ENCODE results near the gene MAP4K1.

MAP4K1 gene

GRCh38 chr19:38617764-38618589 lies at the start of gene MAP4K1:
TSS of gene MAP4K1 (minus strand) at chr19:38617953. CDS start at chr19:38617895, 58 bp downstream.
- H3K79me2 ChIP-seq (ENCODE audit: control insufficient read depth, insufficient read depth, low read length, unreplicated experiment): peaks cover 15% of the 10 kb centered on the region
- H3K27me3 ChIP-seq (ENCODE audit: insufficient read depth, low read length): no peaks in the 10 kb centered on the region
- H3K27ac ChIP-seq (ENCODE audit: low read depth, low read length): no peak within 1 kb of the TSS
- no peaks in the 10 kb centered on the region for H3K36me3 ChIP-seq (ENCODE audit: insufficient read depth, low read length)
- peaks cover 5% of the 10 kb centered on the region for H3K4me1 ChIP-seq (ENCODE audit: control insufficient read depth, insufficient read depth, low read length, unreplicated experiment)
- H3K4me3 ChIP-seq (ENCODE audit: low read depth, low read length): peak within 1 kb of the TSS; percentile 93
- H2AFZ ChIP-seq (ENCODE audit: low read length, unreplicated experiment): peak within 1 kb of the TSS; percentile 31

DNA sequence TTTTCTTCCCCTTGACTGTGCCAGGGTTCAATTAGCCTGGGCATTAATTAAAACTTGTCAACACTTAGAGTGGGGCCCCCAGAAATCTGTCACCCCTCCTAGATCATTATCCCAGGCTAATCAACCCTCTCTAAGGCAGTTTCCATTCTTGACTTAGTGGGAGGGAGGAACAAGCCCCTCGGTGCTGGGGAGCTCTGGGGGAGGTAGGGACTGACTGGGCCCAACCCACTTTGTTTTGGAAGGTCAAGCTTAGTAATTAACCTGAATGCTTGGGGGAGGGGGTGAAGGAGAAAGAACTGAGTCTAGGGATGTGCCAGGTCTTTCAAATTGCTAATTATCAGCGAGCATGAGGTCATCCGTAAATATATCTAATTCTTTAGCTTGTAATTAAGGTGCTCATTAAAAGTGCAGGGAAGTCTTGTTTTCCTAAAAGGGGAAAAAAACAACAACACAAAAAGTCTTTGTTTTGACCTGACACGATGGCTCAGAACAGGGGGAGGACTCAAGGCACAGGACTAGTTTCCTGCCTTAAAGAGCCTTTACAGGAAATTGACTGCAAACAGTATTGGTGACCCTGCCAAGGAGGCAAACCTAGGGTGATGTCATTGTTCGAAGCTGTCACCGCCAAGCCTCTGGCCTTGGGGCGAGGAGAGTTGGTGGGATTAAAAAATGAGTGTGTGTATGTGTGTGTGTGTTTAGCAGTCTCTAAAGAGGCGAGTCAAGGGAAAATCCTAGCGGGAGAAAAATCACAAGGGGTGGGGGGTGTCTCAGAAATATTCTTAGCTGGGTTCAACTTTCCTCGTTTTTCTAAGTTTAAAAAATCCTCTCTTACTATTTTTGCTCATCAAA lies 49.1 kb upstream of the MAP4K1 start:
- Histone ChIP-seq H3K27ac (ENCODE audit: low read depth, low read length) (peak overlapping the region; percentile 91), H3K4me3 (ENCODE audit: low read depth, low read length) (peak overlapping the region; percentile 25; the same call in 1 of the 2 replicates), H2AFZ (ENCODE audit: low read length, unreplicated experiment) (no peak overlapping the region), H3K27me3 (ENCODE audit: insufficient read depth, low read length) (no peaks in the 10 kb centered on the region), H3K36me3 (ENCODE audit: insufficient read depth, low read length) (peaks cover 2% of the 10 kb centered on the region; the same call in 1 of the 2 replicates), H3K79me2 (ENCODE audit: control insufficient read depth, insufficient read depth, low read length, unreplicated experiment) (peaks cover 98% of the 10 kb centered on the region), H3K4me1 (ENCODE audit: control insufficient read depth, insufficient read depth, low read length, unreplicated experiment) (peaks cover 49% of the 10 kb centered on the region)

- Histone ChIP-seq H2AFZ (ENCODE audit: low read length, unreplicated experiment) (no peak overlapping the region), H3K79me2 (ENCODE audit: control insufficient read depth, insufficient read depth, low read length, unreplicated experiment) (peaks cover 95% of the 10 kb centered on the region), H3K4me3 (ENCODE audit: low read depth, low read length) (peak overlapping the region; percentile 33; the same call in 1 of the 2 replicates), H3K4me1 (ENCODE audit: control insufficient read depth, insufficient read depth, low read length, unreplicated experiment) (peaks cover 51% of the 10 kb centered on the region), H3K27me3 (ENCODE audit: insufficient read depth, low read length) (no peaks in the 10 kb centered on the region), H3K27ac (ENCODE audit: low read depth, low read length) (peak overlapping the region; percentile 91), H3K36me3 (ENCODE audit: insufficient read depth, low read length) (peaks cover 4% of the 10 kb centered on the region; the same call in 1 of the 2 replicates)
Measured at GRCh38 chr19:38665950-38666662, 48.4 kb upstream of the MAP4K1 start.

DNA sequence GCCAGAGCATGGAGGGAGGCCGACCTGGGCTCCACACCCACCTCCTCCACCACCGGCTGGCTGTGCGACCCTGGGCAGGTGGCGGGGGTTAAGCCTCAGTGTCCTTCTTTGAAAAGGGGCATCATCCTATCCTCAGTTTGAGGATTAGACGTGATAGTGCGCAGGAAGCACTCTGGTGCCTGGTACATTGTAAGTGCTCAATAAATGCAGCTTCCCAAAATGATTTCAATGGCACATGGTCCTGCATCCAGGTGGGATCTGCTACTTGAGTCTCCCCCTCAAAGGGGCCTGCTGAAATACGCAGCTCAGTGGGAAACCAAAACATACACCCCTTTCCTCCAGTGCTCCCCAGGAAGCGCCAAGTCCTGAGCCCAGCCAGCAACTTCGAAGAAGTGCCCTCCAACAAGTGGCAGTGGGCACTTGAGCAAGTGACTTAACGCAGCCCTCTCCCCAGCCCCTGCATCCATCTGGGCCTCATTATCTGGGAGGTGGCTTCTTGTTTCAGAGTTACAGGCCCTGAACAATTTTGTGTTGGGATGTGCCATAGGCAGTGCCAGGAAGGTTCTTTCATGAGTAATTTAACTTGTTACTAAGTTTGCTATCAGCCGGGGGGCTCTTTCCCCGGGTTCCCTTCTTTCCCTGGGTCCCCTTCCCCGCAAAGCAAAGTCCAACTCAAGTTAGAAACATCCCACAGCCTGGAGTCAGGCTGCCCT lies 47.6 kb upstream of the MAP4K1 start:
- peak overlapping the region; percentile 33; the same call in 1 of the 2 replicates for H3K4me3 ChIP-seq (ENCODE audit: low read depth, low read length)
- peak overlapping the region; percentile 91 for H3K27ac ChIP-seq (ENCODE audit: low read depth, low read length)
- H3K36me3 ChIP-seq (ENCODE audit: insufficient read depth, low read length): peaks cover 6% of the 10 kb centered on the region; the same call in 1 of the 2 replicates
- no peak overlapping the region for H2AFZ ChIP-seq (ENCODE audit: low read length, unreplicated experiment)
- H3K27me3 ChIP-seq (ENCODE audit: insufficient read depth, low read length): no peaks in the 10 kb centered on the region
- H3K79me2 ChIP-seq (ENCODE audit: control insufficient read depth, insufficient read depth, low read length, unreplicated experiment): peaks cover 96% of the 10 kb centered on the region
- peaks cover 58% of the 10 kb centered on the region for H3K4me1 ChIP-seq (ENCODE audit: control insufficient read depth, insufficient read depth, low read length, unreplicated experiment)

DNA sequence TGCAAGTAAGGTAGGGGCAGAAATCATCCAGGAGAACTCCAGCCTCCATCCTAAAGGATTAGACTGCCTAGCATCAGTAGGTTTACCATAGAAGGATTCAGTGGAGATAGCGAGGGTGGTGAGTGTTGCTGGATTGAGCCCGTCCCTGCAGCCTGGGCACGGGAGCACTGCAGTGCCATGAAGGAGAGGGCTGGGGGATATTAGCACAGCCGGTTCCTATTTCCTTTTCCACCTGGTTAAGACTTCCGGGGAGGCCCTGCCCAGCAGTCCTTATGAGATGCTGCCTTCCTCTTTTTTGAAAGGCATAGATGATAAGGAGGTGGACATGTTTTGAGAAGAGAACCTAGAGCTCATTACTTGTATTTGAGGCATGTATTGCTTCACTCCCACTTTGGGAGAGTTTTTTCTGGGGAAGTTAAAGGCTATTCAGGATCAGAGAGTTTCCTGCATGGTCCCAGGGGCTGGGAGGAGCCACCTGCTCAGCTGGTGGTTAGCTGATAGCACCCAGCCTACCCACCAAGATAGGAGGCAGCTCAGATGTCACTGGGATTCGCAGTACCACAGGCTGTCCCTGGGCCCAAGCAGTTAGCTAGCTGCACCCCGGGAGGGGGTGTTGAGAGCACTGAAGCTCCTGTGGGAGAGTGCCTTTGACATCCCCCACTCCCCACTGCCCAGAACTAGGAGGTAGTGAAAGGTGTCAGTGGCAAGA lies 46.9 kb upstream of the MAP4K1 start:
- peak overlapping the region; percentile 91 for H3K27ac ChIP-seq (ENCODE audit: low read depth, low read length)
- peaks cover 63% of the 10 kb centered on the region for H3K4me1 ChIP-seq (ENCODE audit: control insufficient read depth, insufficient read depth, low read length, unreplicated experiment)
- no peak overlapping the region for H3K4me3 ChIP-seq (ENCODE audit: low read depth, low read length)
- H3K79me2 ChIP-seq (ENCODE audit: control insufficient read depth, insufficient read depth, low read length, unreplicated experiment): peaks cover 94% of the 10 kb centered on the region
- H3K27me3 ChIP-seq (ENCODE audit: insufficient read depth, low read length): no peaks in the 10 kb centered on the region
- peaks cover 6% of the 10 kb centered on the region; the same call in 1 of the 2 replicates for H3K36me3 ChIP-seq (ENCODE audit: insufficient read depth, low read length)
- H2AFZ ChIP-seq (ENCODE audit: low read length, unreplicated experiment): no peak overlapping the region

GRCh38 chr19:38663957-38664502 lies 46.3 kb upstream of the MAP4K1 start:
- peaks cover 6% of the 10 kb centered on the region; the same call in 1 of the 2 replicates for H3K36me3 ChIP-seq (ENCODE audit: insufficient read depth, low read length)
- peaks cover 91% of the 10 kb centered on the region for H3K79me2 ChIP-seq (ENCODE audit: control insufficient read depth, insufficient read depth, low read length, unreplicated experiment)
- 0 out of 2 replicates have a peak overlapping the region, but pooled peaks have one; percentile 91 for H3K27ac ChIP-seq (ENCODE audit: low read depth, low read length)
- H3K4me1 ChIP-seq (ENCODE audit: control insufficient read depth, insufficient read depth, low read length, unreplicated experiment): peaks cover 66% of the 10 kb centered on the region
- no peak overlapping the region for H2AFZ ChIP-seq (ENCODE audit: low read length, unreplicated experiment)
- no peak overlapping the region for H3K4me3 ChIP-seq (ENCODE audit: low read depth, low read length)
- no peaks in the 10 kb centered on the region for H3K27me3 ChIP-seq (ENCODE audit: insufficient read depth, low read length)

GRCh38 chr19:38663156-38663651 lies 45.5 kb upstream of the MAP4K1 start:
- H2AFZ ChIP-seq (ENCODE audit: low read length, unreplicated experiment): no peak overlapping the region
- peaks cover 87% of the 10 kb centered on the region for H3K79me2 ChIP-seq (ENCODE audit: control insufficient read depth, insufficient read depth, low read length, unreplicated experiment)
- peaks cover 6% of the 10 kb centered on the region; the same call in 1 of the 2 replicates for H3K36me3 ChIP-seq (ENCODE audit: insufficient read depth, low read length)
- no peak overlapping the region for H3K27ac ChIP-seq (ENCODE audit: low read depth, low read length)
- H3K4me3 ChIP-seq (ENCODE audit: low read depth, low read length): no peak overlapping the region
- H3K4me1 ChIP-seq (ENCODE audit: control insufficient read depth, insufficient read depth, low read length, unreplicated experiment): peaks cover 67% of the 10 kb centered on the region
- no peaks in the 10 kb centered on the region for H3K27me3 ChIP-seq (ENCODE audit: insufficient read depth, low read length)

GRCh38 chr19:38662537-38663155 lies 44.9 kb upstream of the MAP4K1 start:
- no peak overlapping the region for H2AFZ ChIP-seq (ENCODE audit: low read length, unreplicated experiment)
- no peak overlapping the region for H3K27ac ChIP-seq (ENCODE audit: low read depth, low read length)
- H3K27me3 ChIP-seq (ENCODE audit: insufficient read depth, low read length): no peaks in the 10 kb centered on the region
- peaks cover 87% of the 10 kb centered on the region for H3K79me2 ChIP-seq (ENCODE audit: control insufficient read depth, insufficient read depth, low read length, unreplicated experiment)
- H3K4me3 ChIP-seq (ENCODE audit: low read depth, low read length): no peak overlapping the region
- peaks cover 67% of the 10 kb centered on the region for H3K4me1 ChIP-seq (ENCODE audit: control insufficient read depth, insufficient read depth, low read length, unreplicated experiment)
- peaks cover 6% of the 10 kb centered on the region; the same call in 1 of the 2 replicates for H3K36me3 ChIP-seq (ENCODE audit: insufficient read depth, low read length)

GRCh38 chr19:38661996-38662395 lies 44.2 kb upstream of the MAP4K1 start:
- H3K36me3 ChIP-seq (ENCODE audit: insufficient read depth, low read length): peaks cover 9% of the 10 kb centered on the region; the same call in 1 of the 2 replicates
- H3K4me1 ChIP-seq (ENCODE audit: control insufficient read depth, insufficient read depth, low read length, unreplicated experiment): peaks cover 67% of the 10 kb centered on the region
- peaks cover 87% of the 10 kb centered on the region for H3K79me2 ChIP-seq (ENCODE audit: control insufficient read depth, insufficient read depth, low read length, unreplicated experiment)
- H2AFZ ChIP-seq (ENCODE audit: low read length, unreplicated experiment): no peak overlapping the region
- no peaks in the 10 kb centered on the region for H3K27me3 ChIP-seq (ENCODE audit: insufficient read depth, low read length)
- no peak overlapping the region for H3K4me3 ChIP-seq (ENCODE audit: low read depth, low read length)
- H3K27ac ChIP-seq (ENCODE audit: low read depth, low read length): 0 out of 2 replicates have a peak overlapping the region, but pooled peaks have one; percentile 23

Measured in ACC112 (cell line).